ENCODE measurements around the gene SETD2. TPM values are rescaled to one million over a fixed set of nuclear protein-coding genes. Genes with fewer than 3 reads are reported as not detected.

The SETD2 gene
- total and polyA plus RNA-seq, 2 of the 8 experiments (the other 6 are each of a cell fraction or from before 2014, with no cell fraction given) = 15.7 to 46.3 TPM

- ChIA-PET CTCF (ENCODE audit: partially characterized antibody) (no interaction called here), POLR2A (ENCODE audit: partially characterized antibody) (interaction anchor here (0.6 to 1.2 kb wide), 2 partner anchors 9 to 130 kb away, joined by 3 to 4 read pairs; no protein-coding TSS in a partner anchor)
- Histone ChIP-seq H4K8ac (ENCODE audit: extremely low read depth, insufficient read depth, low read length) (no peak overlapping the region), H3K23ac (ENCODE audit: insufficient read length) (no peak overlapping the region), H3K56ac (replicated peaks; ENCODE audit: insufficient read length, low read depth, low read length) (no peak overlapping the region), H3K18ac (ENCODE audit: extremely low read depth, low read length) (no peak overlapping the region), H2BK120ac (replicated peaks; ENCODE audit: low read depth, low read length) (no peak overlapping the region), H3K23me2 (ENCODE audit: low read depth, low read length) (no peaks in the 10 kb centered on the region), H3K79me1 (ENCODE audit: low read depth, low read length) (peaks cover 5% of the 10 kb centered on the region; the same call in 1 of the 2 replicates), H3K9ac (replicated peaks in 1 of 4; ENCODE audit: extremely low read depth in 1 of 4, low read depth in 3 of 4, low read length in 3 of 4) (no peak overlapping the region), H3K27ac (ENCODE audit: low read depth, low read length) (0 out of 2 replicates have a peak overlapping the region, but pooled peaks have one; percentile 38), H4K20me1 (replicated peaks in 1 of 2; ENCODE audit: control insufficient read depth in 1 of 2, insufficient read depth in 2 of 2, low read length in 2 of 2) (peaks cover 8 to 10% of the 10 kb centered on the region in 2 experiments), H3K14ac (ENCODE audit: insufficient read length) (no peak overlapping the region), H3K9me3 (ENCODE audit: insufficient read depth in 2 of 2, low read depth in 1 of 2, low read length in 1 of 2) (no peaks in the 10 kb centered on the region), H2BK5ac (ENCODE audit: low read depth, low read length) (no peak overlapping the region), H3K4ac (replicated peaks; ENCODE audit: insufficient read length, low read depth, low read length) (no peak overlapping the region), H4K91ac (replicated peaks; ENCODE audit: insufficient read length, low read length) (no peak overlapping the region), H2BK12ac (ENCODE audit: low read depth, low read length) (no peak overlapping the region), H2BK15ac (ENCODE audit: low read length) (no peak overlapping the region), H2AK5ac (ENCODE audit: low read depth, low read length) (no peak overlapping the region), H4K5ac (ENCODE audit: insufficient read length, low read depth, low read length) (no peak overlapping the region), H2BK20ac (ENCODE audit: low read length) (no peak overlapping the region), H3K36me3 (ENCODE audit: control insufficient read depth in 2 of 4, insufficient read depth in 4 of 4, low read length in 3 of 4) (no peaks in the 10 kb centered on the region), H3K27me3 (replicated peaks in 1 of 4; ENCODE audit: control insufficient read depth in 3 of 4, extremely low read depth in 1 of 4, insufficient read depth in 3 of 4, low read length in 3 of 4) (no peaks in the 10 kb centered on the region), H3K79me2 (ENCODE audit: control insufficient read depth in 1 of 2, insufficient read depth in 2 of 2, low read length in 2 of 2) (peaks cover 33 to 97% of the 10 kb centered on the region in 2 experiments), H3K4me1 (replicated peaks in 1 of 4; ENCODE audit: control insufficient read depth in 3 of 4, insufficient read depth in 4 of 4, low read length in 3 of 4) (peaks cover 3 to 11% (median 6%) of the 10 kb centered on the region in 4 experiments; a peak in 4 of 7 replicates), H2AFZ (ENCODE audit: low read length) (no peak overlapping the region), H3K4me2 (ENCODE audit: insufficient read depth in 1 of 2, low read depth in 2 of 2, low read length in 2 of 2) (no peak overlapping the region), H3K4me3 (ENCODE audit: extremely low read depth in 1 of 4, insufficient read depth in 2 of 4, low read depth in 3 of 4, low read length in 4 of 4) (no peak overlapping the region)
- WGBS, 2 experiments (ENCODE audit: extremely low coverage in 1 of 2, insufficient coverage in 1 of 2, insufficient read length in 1 of 2, insufficient replicate concordance in 2 of 2, low coverage in 1 of 2, low lambda C conversion rate in 2 of 2, missing lambda C conversion rate in 1 of 2) = 89% methylated on average over 1 of the region's 1 CpG; no CpG with 5 or more reads in 1 of the 2 experiments
- no peak for FAIRE-seq
- no peak for DNase-seq (ENCODE audit: low read depth in 1 of 2, low spot score in 2 of 2)
- TF ChIP-seq CHD2 (IDR thresholded peaks at IDR 0.05; ENCODE audit: low read length) (no peak), GTF2F1 (IDR thresholded peaks at IDR 0.05; ENCODE audit: borderline replicate concordance, low read depth, low read length) (no peak), ATF2 (IDR thresholded peaks at IDR 0.05; ENCODE audit: low read length) (no peak), SP2 (IDR thresholded peaks at IDR 0.05; ENCODE audit: low read length) (no peak), TEAD4 (IDR thresholded peaks at IDR 0.05; ENCODE audit: low read depth, low read length) (no peak), BCL11A (IDR thresholded peaks at IDR 0.05; ENCODE audit: low read depth in 2 of 2, low read length in 2 of 2) (no peak), EGR1 (IDR thresholded peaks at IDR 0.05; ENCODE audit: borderline replicate concordance, low read depth, low read length) (no peak), CREB1 (IDR thresholded peaks at IDR 0.05) (no peak), KDM1A (IDR thresholded peaks at IDR 0.05; ENCODE audit: borderline replicate concordance, low read length) (no peak), SAP30 (IDR thresholded peaks at IDR 0.05; ENCODE audit: insufficient read depth, insufficient replicate concordance, low read length) (no peak), RBBP5 (IDR thresholded peaks at IDR 0.05; ENCODE audit: borderline replicate concordance, low read depth, low read length) (no peak)
Measured at GRCh38 chr3:47156396-47156795, 7.5 kb downstream of the SETD2 start.

All from H1 (cell line).